Mammary epithelial cell (primary cell): ENCODE data around the gene SNTB2.

Experiments used
- EZH2 ChIP-seq: IDR thresholded peaks from 2 replicates; pipeline ENCODE4 v1.6.1; 2012; ENCODE audit warnings: low read length, inconsistent platforms, borderline replicate concordance
- TF ChIP-seq, protein P1 (sequence below), 2 donors: IDR thresholded peaks in 1 of 2; conservative IDR thresholded peaks in 1 of 2; 2 replicates each; pipeline ENCODE4 v1.5.1; 2011 to 2012; ENCODE audit warnings: inconsistent platforms in 2 of 2, low read length in 2 of 2, mild to moderate bottlenecking in 2 of 2, control low read depth in 1 of 2, low read depth in 1 of 2; ENCODE audit not compliant: insufficient read depth in 1 of 2; ENCODE audit errors: extremely low read depth in 1 of 2

DNA sequence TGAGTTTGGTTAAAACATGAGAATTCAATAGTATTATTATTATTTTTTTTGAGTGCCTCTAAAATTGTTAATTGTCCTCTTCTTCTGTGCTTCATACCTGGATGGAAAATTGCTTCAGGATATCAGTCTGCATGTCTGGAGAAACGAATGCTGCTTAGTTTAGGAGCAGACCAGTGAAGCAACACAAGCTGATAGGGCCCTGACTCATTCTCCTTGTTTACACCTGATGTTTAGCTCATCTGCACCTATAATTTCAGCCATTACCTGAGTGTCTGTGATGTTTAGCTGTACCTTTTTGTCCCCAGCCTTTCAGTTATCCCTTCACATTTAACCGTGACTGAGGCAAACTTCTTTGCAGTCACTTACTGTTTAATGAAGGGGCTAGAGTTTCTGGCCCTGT lies 14.8 kb downstream of the SNTB2 start:
- no peak for TF ChIP-seq EZH2
- TF ChIP-seq, protein P1, sequence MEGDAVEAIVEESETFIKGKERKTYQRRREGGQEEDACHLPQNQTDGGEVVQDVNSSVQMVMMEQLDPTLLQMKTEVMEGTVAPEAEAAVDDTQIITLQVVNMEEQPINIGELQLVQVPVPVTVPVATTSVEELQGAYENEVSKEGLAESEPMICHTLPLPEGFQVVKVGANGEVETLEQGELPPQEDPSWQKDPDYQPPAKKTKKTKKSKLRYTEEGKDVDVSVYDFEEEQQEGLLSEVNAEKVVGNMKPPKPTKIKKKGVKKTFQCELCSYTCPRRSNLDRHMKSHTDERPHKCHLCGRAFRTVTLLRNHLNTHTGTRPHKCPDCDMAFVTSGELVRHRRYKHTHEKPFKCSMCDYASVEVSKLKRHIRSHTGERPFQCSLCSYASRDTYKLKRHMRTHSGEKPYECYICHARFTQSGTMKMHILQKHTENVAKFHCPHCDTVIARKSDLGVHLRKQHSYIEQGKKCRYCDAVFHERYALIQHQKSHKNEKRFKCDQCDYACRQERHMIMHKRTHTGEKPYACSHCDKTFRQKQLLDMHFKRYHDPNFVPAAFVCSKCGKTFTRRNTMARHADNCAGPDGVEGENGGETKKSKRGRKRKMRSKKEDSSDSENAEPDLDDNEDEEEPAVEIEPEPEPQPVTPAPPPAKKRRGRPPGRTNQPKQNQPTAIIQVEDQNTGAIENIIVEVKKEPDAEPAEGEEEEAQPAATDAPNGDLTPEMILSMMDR (conservative IDR thresholded peaks at IDR 0.05 in 1 of 2, IDR thresholded peaks at IDR 0.05 in 1 of 2; ENCODE audit: extremely low read depth in 1 of 2, insufficient read depth in 1 of 2, low read depth in 1 of 2, low read length in 2 of 2): no peak
